Right lobe of liver (tissue), 6 donors: Measurements from ENCODE around the gene CSF1. TPM values are rescaled to one million over a fixed set of nuclear protein-coding genes. Genes with fewer than 3 reads are reported as not detected.
A peak's percentile ranks its signal among the peaks of the same experiment; 100 is the strongest.

ENCODE experiments used
- ATAC-seq, 4 donors: fragments of 200-7000 bp; cut with Tn5 transposase; one replicate each; pipeline ENCODE4 v1.9.1; 2020; ENCODE audit warnings: mild to moderate bottlenecking in 4 of 4, moderate library complexity in 4 of 4
- DNase-seq, 3 donors: peaks; one replicate each; pipeline ENCODE4 v3.0.0-alpha.2; 2020
- H3K27ac ChIP-seq, 3 donors: fragments of 200-600 bp; one replicate each; pipeline ENCODE4 v1.8.0; 2022
- H3K27me3 ChIP-seq, 2 donors: fragments of 200-600 bp; one replicate each; pipeline ENCODE4 v1.8.0; 2022
- H3K36me3 ChIP-seq, 4 donors: fragments of 200-600 bp; sonication (generic) in 1 of 4; one replicate each; pipeline versions ENCODE4 v1.5.1 to v1.8.0; 2017 to 2022; ENCODE audit warnings: control low read depth in 1 of 4
- H3K4me1 ChIP-seq, 4 donors: fragments of 200-600 bp; sonication (generic) in 1 of 4; one replicate each; pipeline versions ENCODE4 v1.5.1 to v1.8.0; 2017 to 2022; ENCODE audit warnings: control low read depth in 1 of 4
- H3K4me3 ChIP-seq, 3 donors: fragments of 200-600 bp; one replicate each; pipeline ENCODE4 v1.8.0; 2022
- H3K9me3 ChIP-seq, 4 donors: fragments of 200-600 bp; sonication (generic) in 1 of 4; one replicate each; pipeline versions ENCODE4 v1.5.1 to v1.8.0; 2017 to 2022; ENCODE audit warnings: control low read depth in 1 of 4
- POLR2A ChIP-seq: fragments of 450-650 bp; IDR thresholded peaks from one replicate; pipeline ENCODE4 v1.6.1; 2017; ENCODE audit warnings: antibody characterized with exemption, mild to moderate bottlenecking
- WGBS: methylation state at CpG from one replicate; pipeline ENCODE4 v1.1.6; 2018; ENCODE audit warnings: low coverage, low lambda C conversion rate; ENCODE audit not compliant: insufficient coverage; ENCODE audit errors: missing lambda C conversion rate; 5-methylcytosine and 5-hydroxymethylcytosine counted together
- intact Hi-C, 2 donors: fragments of 100-400 bp; cut with DNase I; formaldehyde crosslinking; loops; one replicate each; pipeline versions ENCODE4 v1.11.2 to v1.14.1; 2022
- total RNA-seq, 6 experiments: library from RNA; depleted of rRNA in 2 of 6; stranded (reverse); fragments of >200 nt in 2 of 6; fragmentation: NEBNext Ultra II Directional in 3 of 6; extraction: Animal tissue kit (Norgen Biotek cat#: 25700) in 3 of 6; gene quantifications; one replicate each; pipeline versions ENCODE4 v1.1.0 to v1.2.4, GENCODE V29; 2016 to 2023
- TF ChIP-seq, protein P1 (sequence below), 4 donors: fragments of 200-600 bp in 3 of 4; fragments of 450-650 bp in 1 of 4; IDR thresholded peaks; one replicate each; pipeline versions ENCODE4 v1.5.1 to v1.8.0; 2016 to 2022; ENCODE audit warnings: antibody characterized with exemption in 4 of 4, mild to moderate bottlenecking in 2 of 4
- donor health status: DM: no; HTN: yes; CAD: no.
- donor health status: DM: no; HTN: no; CAD: no.
- donor health status: DM: no; HTN: no; CAD: no.
- donor health status: DM: no; HTN: yes; CAD: no.
- donor health status: DM: no; HTN: yes; CAD: no.

The CSF1 gene
- total RNA-seq, 6 experiments from 2014 or later, result 4.8 to 44.1 (median 22.0) TPM

DNA sequence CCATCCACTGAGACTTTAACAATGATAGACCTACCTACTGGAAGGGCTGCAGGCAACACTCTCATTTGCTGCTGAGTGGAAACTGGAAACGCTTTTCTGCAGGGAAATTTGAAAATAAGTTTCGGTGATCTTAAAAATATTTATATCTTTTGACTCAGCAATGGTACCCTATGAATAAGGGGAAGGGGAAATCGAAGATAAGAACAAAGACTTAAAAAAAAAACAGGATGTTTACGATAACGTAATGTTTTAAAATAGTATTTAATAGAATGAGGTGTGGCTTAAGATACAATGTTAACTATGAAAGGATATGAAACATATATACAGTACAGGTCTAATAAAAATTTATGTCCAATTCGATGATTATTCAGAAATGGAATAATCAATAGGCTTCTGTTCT, 34.8 kb upstream of the CSF1 start:
- H3K4me1 ChIP-seq, result peaks cover 0 to 12% (median 6%) of the 10 kb centered on the region in 4 donors
- peak in 1 of 3 donors; percentile 3 for DNase-seq
- no peak overlapping the region for H3K4me3 ChIP-seq
- no peaks in the 10 kb centered on the region for H3K27me3 ChIP-seq
- H3K27ac ChIP-seq, result no peak overlapping the region
- 66% methylated on average over 6 of the region's 6 CpGs for WGBS
- H3K9me3 ChIP-seq, result no peaks in the 10 kb centered on the region
- no peak for TF ChIP-seq POLR2A
- TF ChIP-seq, protein P1, sequence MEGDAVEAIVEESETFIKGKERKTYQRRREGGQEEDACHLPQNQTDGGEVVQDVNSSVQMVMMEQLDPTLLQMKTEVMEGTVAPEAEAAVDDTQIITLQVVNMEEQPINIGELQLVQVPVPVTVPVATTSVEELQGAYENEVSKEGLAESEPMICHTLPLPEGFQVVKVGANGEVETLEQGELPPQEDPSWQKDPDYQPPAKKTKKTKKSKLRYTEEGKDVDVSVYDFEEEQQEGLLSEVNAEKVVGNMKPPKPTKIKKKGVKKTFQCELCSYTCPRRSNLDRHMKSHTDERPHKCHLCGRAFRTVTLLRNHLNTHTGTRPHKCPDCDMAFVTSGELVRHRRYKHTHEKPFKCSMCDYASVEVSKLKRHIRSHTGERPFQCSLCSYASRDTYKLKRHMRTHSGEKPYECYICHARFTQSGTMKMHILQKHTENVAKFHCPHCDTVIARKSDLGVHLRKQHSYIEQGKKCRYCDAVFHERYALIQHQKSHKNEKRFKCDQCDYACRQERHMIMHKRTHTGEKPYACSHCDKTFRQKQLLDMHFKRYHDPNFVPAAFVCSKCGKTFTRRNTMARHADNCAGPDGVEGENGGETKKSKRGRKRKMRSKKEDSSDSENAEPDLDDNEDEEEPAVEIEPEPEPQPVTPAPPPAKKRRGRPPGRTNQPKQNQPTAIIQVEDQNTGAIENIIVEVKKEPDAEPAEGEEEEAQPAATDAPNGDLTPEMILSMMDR (IDR thresholded peaks at IDR 0.05), result no peak
- ATAC-seq, result no peak
- intact Hi-C loops, result no loop called here
- H3K36me3 ChIP-seq, result no peaks in the 10 kb centered on the region

DNA sequence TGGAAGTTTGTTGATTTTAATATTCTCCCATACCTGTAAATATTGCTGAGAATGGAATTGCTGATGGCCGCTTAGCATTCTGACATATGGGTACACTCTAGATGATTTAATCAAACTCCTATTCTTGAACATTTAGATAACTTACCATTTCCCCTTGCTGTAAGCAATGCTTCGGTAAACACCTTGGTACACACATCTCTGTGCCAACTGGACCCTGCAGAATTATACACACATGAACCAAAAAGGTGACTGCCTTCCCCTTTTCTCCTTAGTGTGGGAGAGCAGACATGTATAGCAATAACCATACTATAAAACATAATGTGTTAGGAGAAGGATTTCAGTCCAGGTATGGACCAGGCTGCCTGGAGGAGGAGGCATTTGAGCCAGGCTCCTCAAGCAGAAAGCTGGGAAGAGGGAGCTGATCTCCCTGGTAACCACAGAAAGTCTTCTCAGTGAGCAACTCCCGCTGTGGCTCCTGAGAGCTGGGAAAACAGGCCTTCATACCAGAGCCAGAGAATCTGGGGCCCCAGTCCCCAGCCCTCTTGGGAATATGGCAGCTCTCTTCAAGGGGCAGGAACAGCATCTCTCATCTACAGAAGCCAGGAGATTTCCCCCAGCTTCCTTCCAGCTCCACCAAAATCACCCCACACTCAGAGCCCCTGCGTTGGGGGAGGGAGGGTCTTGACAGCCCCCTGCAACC, 33.9 kb upstream of the CSF1 start:
- no peaks in the 10 kb centered on the region for H3K27me3 ChIP-seq
- H3K27ac ChIP-seq, result peak overlapping the region; percentile 34 to 58 (median 50)
- H3K9me3 ChIP-seq, result no peaks in the 10 kb centered on the region
- TF ChIP-seq POLR2A, result no peak
- TF ChIP-seq, protein P1 (IDR thresholded peaks at IDR 0.05), result no peak
- H3K36me3 ChIP-seq, result no peaks in the 10 kb centered on the region
- DNase-seq (peak in 1 of 3 donors; percentile 0), ATAC-seq (peak in 1 of 4 donors; percentile 4)
- H3K4me1 ChIP-seq, result peaks cover 0 to 12% (median 6%) of the 10 kb centered on the region in 4 donors
- intact Hi-C loops, result no loop called here
- WGBS, result 64% methylated on average over 3 of the region's 4 CpGs
- no peak overlapping the region for H3K4me3 ChIP-seq

DNA sequence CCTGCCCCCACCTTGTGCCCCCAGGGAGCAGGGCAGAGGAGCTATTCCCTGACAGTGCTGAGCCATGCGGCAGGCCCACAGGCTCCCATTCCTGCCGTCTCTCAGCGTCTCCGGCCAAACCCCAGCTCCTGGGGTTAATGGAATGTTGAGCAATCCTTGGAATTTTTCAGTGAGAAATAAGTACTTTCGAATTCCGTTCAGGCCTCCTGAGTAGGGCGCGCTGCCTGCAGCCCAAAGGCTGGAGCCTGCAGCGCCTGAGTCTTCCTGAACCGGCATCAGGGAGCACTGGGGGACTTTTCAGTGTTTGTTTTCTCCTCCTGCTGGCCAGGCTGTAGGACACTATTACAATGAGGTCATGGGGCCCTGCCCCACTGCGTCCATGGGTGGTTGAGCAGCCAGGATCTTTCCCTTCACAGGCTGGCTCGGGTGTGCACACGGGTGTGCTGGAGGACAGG, 33.3 kb upstream of the CSF1 start:
- intact Hi-C loops, result no loop called here
- H3K4me1 ChIP-seq, result peaks cover 0 to 12% (median 6%) of the 10 kb centered on the region in 4 donors
- TF ChIP-seq, protein P1 (IDR thresholded peaks at IDR 0.05), result no peak
- no peak for TF ChIP-seq POLR2A
- no peaks in the 10 kb centered on the region for H3K27me3 ChIP-seq
- H3K27ac ChIP-seq, result peak overlapping the region; percentile 34 to 58 (median 50)
- WGBS, result 28% methylated on average over 8 of the region's 13 CpGs
- H3K9me3 ChIP-seq, result no peaks in the 10 kb centered on the region
- H3K36me3 ChIP-seq, result no peaks in the 10 kb centered on the region
- peak overlapping the region in 1 of 3 donors; percentile 14 for H3K4me3 ChIP-seq
- peak in 2 of 3 donors; percentile 52 to 70 for DNase-seq
- ATAC-seq, result peak; percentile 82 to 92 (median 86)

DNA sequence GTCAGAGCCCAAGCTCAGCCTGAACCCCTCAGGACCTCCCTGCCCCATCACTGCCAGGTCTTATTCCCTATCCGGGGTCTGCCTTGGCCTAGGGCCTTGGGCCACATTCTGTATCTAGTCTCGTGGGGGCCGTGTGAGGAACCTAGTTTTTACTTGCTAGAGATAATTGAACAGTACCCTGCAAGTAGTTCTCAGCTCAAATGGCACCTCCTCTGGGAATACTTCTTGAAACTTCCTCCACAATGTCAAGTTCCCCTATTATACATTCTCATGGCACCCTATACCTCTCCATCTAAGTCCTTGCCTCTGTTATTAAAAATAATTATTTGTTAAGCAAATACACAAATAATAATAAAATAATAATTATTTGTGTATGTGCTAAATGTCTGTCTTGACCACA, 32.9 kb upstream of the CSF1 start:
- WGBS, result 80% methylated on average over 3 of the region's 3 CpGs
- intact Hi-C loops, result no loop called here
- Histone ChIP-seq H3K9me3 (no peaks in the 10 kb centered on the region), H3K4me1 (peaks cover 0 to 12% (median 6%) of the 10 kb centered on the region in 4 donors), H3K27ac (peak overlapping the region; percentile 34 to 58 (median 50)), H3K27me3 (no peaks in the 10 kb centered on the region), H3K36me3 (no peaks in the 10 kb centered on the region), H3K4me3 (no peak overlapping the region)
- DNase-seq (no peak), ATAC-seq (no peak)
- TF ChIP-seq, protein P1 (IDR thresholded peaks at IDR 0.05), result no peak
